H1 (cell line): ENCODE results near the gene CADM1. TPM values are rescaled to one million over a fixed set of nuclear protein-coding genes. Genes with fewer than 3 reads are reported as not detected.

Experiments
- TCF12 ChIP-seq: IDR thresholded peaks from 2 replicates; pipeline ENCODE4 v1.6.1; 2011; ENCODE audit warnings: low read depth, mild to moderate bottlenecking, low read length
- polyA plus RNA-seq, 7 experiments: library from polyadenylated mRNA; depleted of rRNA in 3 of 7; stranded (reverse) in 5 of 7; unstranded in 2 of 7; fragments of >200 nt in 5 of 7; fragments of 200-250 nt in 2 of 7; gene quantifications; 1 replicate in 5 of 7; 2 replicates in 1 of 7; 4 replicates in 1 of 7; pipeline versions ENCODE4 v1.2.1 to v1.2.3, GENCODE V29; 2011 to 2013; ENCODE audit warnings: missing spikeins in 2 of 7, mixed read lengths in 2 of 7
- total RNA-seq: library from RNA; stranded (reverse); fragmentation: NEBNext Ultra II Directional; extraction: Animal tissue kit (Norgen Biotek cat#: 25700); gene quantifications from 2 replicates; pipeline ENCODE4 v1.2.1, GENCODE V29; 2021

Gene CADM1
- total and polyA plus RNA-seq, 2 of the 8 experiments (the other 6 are each of a cell fraction or from before 2014, with no cell fraction given) = 8.3 to 25.3 TPM

DNA sequence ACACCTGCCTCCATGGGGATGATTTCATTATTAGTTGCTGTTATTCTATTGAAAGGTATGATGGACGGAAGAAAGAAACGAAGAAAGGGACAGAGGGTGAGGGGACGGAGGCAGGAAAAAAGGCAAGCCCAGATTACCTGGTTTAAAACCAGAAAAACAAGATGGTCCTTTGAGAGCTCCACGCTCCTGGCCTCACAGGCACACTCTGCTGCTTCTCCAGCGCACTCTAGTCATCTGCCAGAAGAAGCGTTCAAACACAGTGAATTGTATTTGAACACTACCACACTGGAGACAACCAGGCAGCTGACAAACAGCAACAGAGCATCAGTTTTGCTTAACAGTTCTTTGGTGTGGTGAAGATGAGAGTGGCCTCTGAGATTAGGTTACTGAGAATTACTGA lies 216.9 kb downstream of the CADM1 start (continued):
- TF ChIP-seq TCF12 = no peak
- TF ChIP-seq, all 59 proteins: peak for 0
